ENCODE measurements around the gene RPS6KA3. TPM values are rescaled to one million over a fixed set of nuclear protein-coding genes. Genes with fewer than 3 reads are reported as not detected.

RPS6KA3 gene
- 30.6 TPM for polyA plus RNA-seq (2013, experiment 1 of 2)
- polyA plus RNA-seq (2013, experiment 2 of 2) = 34.1 TPM

DNA sequence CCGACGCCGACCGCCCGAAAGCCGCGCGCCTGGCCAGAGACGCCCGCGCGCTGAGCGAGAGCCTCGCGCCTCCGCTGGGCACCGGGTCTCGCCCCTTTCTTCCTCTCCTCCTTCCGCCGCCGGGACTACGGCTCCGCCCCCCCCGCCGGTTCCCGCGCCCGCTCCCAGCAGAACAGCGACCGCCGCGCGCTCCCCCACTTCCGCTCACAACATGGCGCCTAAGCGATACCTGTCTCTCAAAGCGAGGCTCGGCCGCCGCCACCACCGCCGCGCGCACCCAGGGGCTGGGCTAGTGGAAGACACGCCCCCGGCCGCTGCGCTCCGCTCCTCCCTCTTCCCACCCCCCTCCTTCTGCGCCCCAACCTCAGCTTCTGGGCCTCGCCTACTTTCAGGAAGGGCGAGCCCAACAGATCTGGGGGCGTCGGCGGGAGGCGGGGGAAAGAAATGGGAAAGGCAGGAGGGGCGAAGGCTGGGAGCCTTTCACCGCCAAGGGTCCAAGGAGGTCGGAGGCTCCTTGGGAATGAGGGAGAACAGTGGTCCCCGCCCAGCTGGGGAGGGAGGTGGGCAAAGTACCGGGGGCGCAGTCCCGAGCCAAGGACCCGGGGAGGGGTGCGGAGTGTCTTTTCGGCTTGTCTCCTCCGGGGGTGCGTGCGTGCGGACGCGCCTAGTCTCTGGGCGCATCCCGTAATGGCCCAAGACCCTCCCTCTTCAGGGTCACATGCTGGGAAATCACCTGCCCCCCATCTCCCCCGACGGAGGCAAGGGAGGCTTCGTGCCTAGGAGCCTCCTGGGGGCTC is at the start of gene RPS6KA3:
Gene RPS6KA3 (minus strand): TSS at position 100 of the 797 bp plus-strand sequence. CDS start 277 bp downstream, outside the sequence.
- WGBS, 2 experiments (ENCODE audit: insufficient coverage in 2 of 2) = 0% methylated on average over 12 to 14 of the region's 77 CpGs
- Histone ChIP-seq H3K9me3 (ENCODE audit: control insufficient read depth, low read length) (no peaks in the 10 kb centered on the region), H3K36me3 (ENCODE audit: control insufficient read depth, insufficient read depth, low read length) (no peaks in the 10 kb centered on the region), H3K27ac (ENCODE audit: low read depth, low read length, severe bottlenecking) (peak within 1 kb of the TSS; percentile 81), H3K4me1 (ENCODE audit: control insufficient read depth, insufficient read depth, low read length, poor library complexity, severe bottlenecking) (peaks cover 8% of the 10 kb centered on the region), H3K4me3 (ENCODE audit: extremely low read depth, insufficient read depth, low read length, poor library complexity, severe bottlenecking) (peak within 1 kb of the TSS; percentile 66)

DNA sequence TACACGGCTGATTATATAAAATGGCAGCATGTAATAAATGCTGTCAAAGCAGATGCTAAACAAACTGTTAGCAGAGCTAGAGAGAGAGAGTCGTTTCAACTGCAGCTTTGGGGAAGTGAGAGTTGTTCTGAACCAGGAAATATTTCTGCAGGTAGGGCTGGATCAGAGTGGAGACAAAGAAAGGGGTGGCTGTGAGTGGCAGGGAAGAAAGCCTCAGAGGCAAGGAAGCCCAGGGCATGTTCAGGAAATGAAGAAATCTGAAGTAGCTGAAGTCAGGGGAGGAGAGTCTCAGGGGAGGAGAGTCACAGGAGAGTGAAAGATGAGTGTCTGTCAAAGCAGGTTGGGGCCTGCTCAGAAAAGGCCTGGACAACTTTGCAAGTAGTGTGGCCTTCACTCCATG is 48.4 kb upstream of the RPS6KA3 start:
- Histone ChIP-seq H3K36me3 (ENCODE audit: control insufficient read depth, insufficient read depth, low read length) (no peaks in the 10 kb centered on the region), H3K27ac (ENCODE audit: low read depth, low read length, severe bottlenecking) (no peak overlapping the region), H3K9me3 (ENCODE audit: control insufficient read depth, low read length) (no peaks in the 10 kb centered on the region), H3K4me3 (ENCODE audit: extremely low read depth, insufficient read depth, low read length, poor library complexity, severe bottlenecking) (no peak overlapping the region), H3K4me1 (ENCODE audit: control insufficient read depth, insufficient read depth, low read length, poor library complexity, severe bottlenecking) (no peaks in the 10 kb centered on the region)
- 57 to 100% methylated on average over 1 of the region's 2 CpGs for WGBS, 2 experiments (ENCODE audit: insufficient coverage in 2 of 2)

DNA sequence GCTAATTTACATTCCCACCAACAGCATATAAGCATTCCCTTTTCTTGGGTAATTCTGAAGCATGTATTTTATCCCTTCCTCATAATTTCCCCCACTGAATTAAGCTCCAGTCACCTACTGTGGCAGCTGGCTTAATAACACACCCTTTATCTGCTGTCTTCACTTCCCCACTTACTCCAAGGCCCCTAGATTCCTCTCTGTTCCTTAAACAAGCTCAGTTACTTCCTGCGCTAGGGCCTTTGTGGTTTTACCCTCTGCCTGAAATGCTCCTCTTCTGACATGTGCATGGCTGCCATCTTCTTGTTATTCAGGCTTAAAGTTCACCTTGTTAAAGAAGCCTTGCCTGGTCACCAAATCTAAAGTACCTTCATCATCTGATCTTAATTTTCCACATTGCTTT is 47.2 kb upstream of the RPS6KA3 start:
- no peak overlapping the region for H3K4me3 ChIP-seq (ENCODE audit: extremely low read depth, insufficient read depth, low read length, poor library complexity, severe bottlenecking)
- H3K36me3 ChIP-seq (ENCODE audit: control insufficient read depth, insufficient read depth, low read length) = no peaks in the 10 kb centered on the region
- no peaks in the 10 kb centered on the region for H3K4me1 ChIP-seq (ENCODE audit: control insufficient read depth, insufficient read depth, low read length, poor library complexity, severe bottlenecking)
- 100% methylated on average over 1 of the region's 1 CpG; no CpG with 5 or more reads in 1 of the 2 experiments for WGBS, 2 experiments (ENCODE audit: insufficient coverage in 2 of 2)
- H3K27ac ChIP-seq (ENCODE audit: low read depth, low read length, severe bottlenecking) = no peak overlapping the region
- no peaks in the 10 kb centered on the region for H3K9me3 ChIP-seq (ENCODE audit: control insufficient read depth, low read length)

DNA sequence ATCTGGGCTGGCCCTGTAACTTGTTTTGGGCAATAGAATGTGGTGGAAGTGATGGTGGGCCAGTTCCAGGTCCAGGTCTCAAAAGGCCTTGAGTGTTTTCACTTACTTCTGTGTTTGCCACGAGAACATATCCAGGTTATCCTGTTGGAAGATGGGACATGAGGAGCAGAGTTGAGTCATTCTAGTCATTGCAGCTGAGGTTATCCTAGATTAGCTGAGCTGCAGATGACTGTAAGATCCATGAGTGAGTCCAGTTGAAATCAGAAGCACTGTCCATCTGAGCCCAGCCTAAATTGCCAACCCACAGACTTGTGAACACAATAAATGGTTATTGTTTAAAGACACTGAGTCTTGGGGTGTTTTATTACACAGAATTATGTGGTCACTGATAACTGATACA is 45.3 kb upstream of the RPS6KA3 start:
- H3K9me3 ChIP-seq (ENCODE audit: control insufficient read depth, low read length) = no peaks in the 10 kb centered on the region
- H3K36me3 ChIP-seq (ENCODE audit: control insufficient read depth, insufficient read depth, low read length) = no peaks in the 10 kb centered on the region
- no peak overlapping the region for H3K27ac ChIP-seq (ENCODE audit: low read depth, low read length, severe bottlenecking)
- H3K4me3 ChIP-seq (ENCODE audit: extremely low read depth, insufficient read depth, low read length, poor library complexity, severe bottlenecking) = no peak overlapping the region
- WGBS, 2 experiments (ENCODE audit: insufficient coverage in 2 of 2) = 100% methylated on average over 1 of the region's 1 CpG; no CpG with 5 or more reads in 1 of the 2 experiments
- no peaks in the 10 kb centered on the region for H3K4me1 ChIP-seq (ENCODE audit: control insufficient read depth, insufficient read depth, low read length, poor library complexity, severe bottlenecking)

DNA sequence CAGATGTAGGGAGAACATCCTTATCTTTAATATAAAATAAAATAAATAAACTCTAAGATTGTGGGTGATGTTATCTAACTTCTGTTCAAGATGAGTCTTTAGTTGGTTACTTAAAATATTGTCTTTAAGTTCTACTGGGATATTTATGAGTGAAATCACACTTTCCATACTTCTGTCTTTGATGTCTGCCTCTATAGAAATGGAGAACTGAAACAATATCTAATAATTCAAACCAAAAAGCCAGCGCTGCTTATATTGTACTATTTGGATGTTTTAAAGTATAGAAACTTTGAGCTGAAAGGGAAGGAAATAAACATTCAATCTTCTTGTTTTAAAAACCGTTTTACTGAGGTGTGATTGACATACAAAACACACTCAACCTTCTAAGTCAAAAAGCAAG is 44.8 kb upstream of the RPS6KA3 start:
- Histone ChIP-seq H3K4me1 (ENCODE audit: control insufficient read depth, insufficient read depth, low read length, poor library complexity, severe bottlenecking) (no peaks in the 10 kb centered on the region), H3K36me3 (ENCODE audit: control insufficient read depth, insufficient read depth, low read length) (no peaks in the 10 kb centered on the region), H3K4me3 (ENCODE audit: extremely low read depth, insufficient read depth, low read length, poor library complexity, severe bottlenecking) (no peak overlapping the region), H3K27ac (ENCODE audit: low read depth, low read length, severe bottlenecking) (no peak overlapping the region), H3K9me3 (ENCODE audit: control insufficient read depth, low read length) (no peaks in the 10 kb centered on the region)
- no CpG with 5 or more reads among the region's 2 CpGs for WGBS, 2 experiments (ENCODE audit: insufficient coverage in 2 of 2)

DNA sequence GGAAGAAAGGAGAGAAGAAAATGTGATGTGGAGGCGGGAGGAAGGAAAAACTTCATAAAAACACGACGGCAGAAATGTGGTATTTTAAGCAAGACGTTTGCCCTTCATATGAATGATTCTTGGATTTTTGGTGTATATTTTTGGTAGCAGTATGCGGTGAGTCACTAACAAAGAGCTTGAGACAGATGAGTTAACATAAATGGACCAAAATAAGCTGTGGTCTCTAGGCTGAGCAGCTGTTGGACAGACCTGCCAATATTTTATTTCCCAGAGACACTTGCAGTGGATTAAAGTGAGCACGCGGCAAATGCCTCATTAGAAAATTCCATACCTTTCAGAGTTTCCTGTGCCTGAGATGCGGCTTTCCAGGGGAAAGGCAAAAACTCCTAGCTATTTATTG is 43.1 kb upstream of the RPS6KA3 start:
- Histone ChIP-seq H3K4me3 (ENCODE audit: extremely low read depth, insufficient read depth, low read length, poor library complexity, severe bottlenecking) (no peak overlapping the region), H3K4me1 (ENCODE audit: control insufficient read depth, insufficient read depth, low read length, poor library complexity, severe bottlenecking) (no peaks in the 10 kb centered on the region), H3K36me3 (ENCODE audit: control insufficient read depth, insufficient read depth, low read length) (no peaks in the 10 kb centered on the region), H3K27ac (ENCODE audit: low read depth, low read length, severe bottlenecking) (no peak overlapping the region), H3K9me3 (ENCODE audit: control insufficient read depth, low read length) (no peaks in the 10 kb centered on the region)
- WGBS, 2 experiments (ENCODE audit: insufficient coverage in 2 of 2) = 82 to 100% methylated on average over 3 to 7 of the region's 8 CpGs

DNA sequence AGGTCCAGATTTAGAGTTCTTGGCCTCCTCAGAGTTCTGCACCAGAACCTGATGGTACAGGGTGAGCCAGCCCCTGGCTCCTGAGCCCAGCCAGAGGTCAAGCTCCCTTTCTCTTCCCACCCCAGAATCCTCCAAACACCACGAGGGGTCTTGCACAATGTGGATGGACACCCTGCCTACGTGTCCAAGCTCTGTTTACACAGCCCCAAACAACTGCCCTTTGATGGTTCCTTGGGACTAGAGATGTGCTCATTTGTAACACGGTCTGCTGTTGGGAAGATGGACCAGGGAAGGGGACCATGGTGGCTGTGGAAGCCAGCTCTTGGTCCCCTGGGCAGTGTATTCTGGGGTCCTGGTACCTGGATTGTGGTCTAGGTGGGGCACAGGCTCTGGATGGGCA is 40.0 kb upstream of the RPS6KA3 start:
- H3K27ac ChIP-seq (ENCODE audit: low read depth, low read length, severe bottlenecking) = no peak overlapping the region
- H3K4me1 ChIP-seq (ENCODE audit: control insufficient read depth, insufficient read depth, low read length, poor library complexity, severe bottlenecking) = no peaks in the 10 kb centered on the region
- no peaks in the 10 kb centered on the region for H3K9me3 ChIP-seq (ENCODE audit: control insufficient read depth, low read length)
- H3K4me3 ChIP-seq (ENCODE audit: extremely low read depth, insufficient read depth, low read length, poor library complexity, severe bottlenecking) = no peak overlapping the region
- no peaks in the 10 kb centered on the region for H3K36me3 ChIP-seq (ENCODE audit: control insufficient read depth, insufficient read depth, low read length)
- WGBS, 2 experiments (ENCODE audit: insufficient coverage in 2 of 2) = 82% methylated on average over 2 of the region's 3 CpGs; no CpG with 5 or more reads in 1 of the 2 experiments

DNA sequence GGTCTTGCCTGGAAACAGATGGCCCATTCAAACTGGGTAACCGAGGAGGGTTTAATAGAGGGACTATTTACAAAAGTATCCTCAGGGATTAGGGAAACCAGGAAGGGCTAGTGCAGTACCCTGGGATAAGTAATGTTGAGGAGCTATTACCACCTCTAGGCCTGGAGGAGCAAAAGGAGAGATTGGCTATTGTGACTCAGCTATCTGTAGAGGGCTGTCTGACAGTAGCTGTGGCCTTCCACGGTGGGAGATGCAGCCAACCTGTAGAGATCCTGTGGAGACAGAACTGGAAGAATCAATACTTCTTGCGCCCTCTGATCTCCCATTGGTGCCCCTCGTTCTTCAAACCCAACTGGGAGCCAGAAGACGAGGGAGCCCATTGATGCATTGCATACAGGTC is 34.1 kb upstream of the RPS6KA3 start:
- 60 to 88% methylated on average over 1 to 3 of the region's 5 CpGs for WGBS, 2 experiments (ENCODE audit: insufficient coverage in 2 of 2)
- Histone ChIP-seq H3K4me1 (ENCODE audit: control insufficient read depth, insufficient read depth, low read length, poor library complexity, severe bottlenecking) (no peaks in the 10 kb centered on the region), H3K36me3 (ENCODE audit: control insufficient read depth, insufficient read depth, low read length) (no peaks in the 10 kb centered on the region), H3K27ac (ENCODE audit: low read depth, low read length, severe bottlenecking) (no peak overlapping the region), H3K4me3 (ENCODE audit: extremely low read depth, insufficient read depth, low read length, poor library complexity, severe bottlenecking) (no peak overlapping the region), H3K9me3 (ENCODE audit: control insufficient read depth, low read length) (no peaks in the 10 kb centered on the region)

DNA sequence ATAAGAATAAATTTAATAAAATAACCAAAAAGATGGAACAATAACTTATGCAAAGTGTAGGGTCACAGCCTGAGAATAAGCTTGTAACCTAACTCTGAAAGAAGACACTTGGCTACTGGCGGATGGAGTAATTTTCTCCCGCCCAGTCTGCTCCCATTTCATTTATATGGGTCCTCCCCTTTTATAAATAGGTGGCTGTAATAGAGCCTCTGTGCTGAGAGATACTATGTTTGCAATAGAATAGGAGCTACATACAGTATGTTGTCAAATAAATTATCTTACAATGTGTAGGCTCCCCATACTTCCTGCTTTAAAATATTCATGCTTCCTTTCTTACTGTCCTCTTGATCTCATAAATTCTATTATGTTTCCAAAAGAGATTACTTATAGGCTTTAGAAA is 28.2 kb upstream of the RPS6KA3 start:
- Histone ChIP-seq H3K36me3 (ENCODE audit: control insufficient read depth, insufficient read depth, low read length) (no peaks in the 10 kb centered on the region), H3K4me1 (ENCODE audit: control insufficient read depth, insufficient read depth, low read length, poor library complexity, severe bottlenecking) (no peaks in the 10 kb centered on the region), H3K9me3 (ENCODE audit: control insufficient read depth, low read length) (no peaks in the 10 kb centered on the region), H3K27ac (ENCODE audit: low read depth, low read length, severe bottlenecking) (no peak overlapping the region), H3K4me3 (ENCODE audit: extremely low read depth, insufficient read depth, low read length, poor library complexity, severe bottlenecking) (no peak overlapping the region)
- no CpG with 5 or more reads among the region's 2 CpGs for WGBS, 2 experiments (ENCODE audit: insufficient coverage in 2 of 2)

DNA sequence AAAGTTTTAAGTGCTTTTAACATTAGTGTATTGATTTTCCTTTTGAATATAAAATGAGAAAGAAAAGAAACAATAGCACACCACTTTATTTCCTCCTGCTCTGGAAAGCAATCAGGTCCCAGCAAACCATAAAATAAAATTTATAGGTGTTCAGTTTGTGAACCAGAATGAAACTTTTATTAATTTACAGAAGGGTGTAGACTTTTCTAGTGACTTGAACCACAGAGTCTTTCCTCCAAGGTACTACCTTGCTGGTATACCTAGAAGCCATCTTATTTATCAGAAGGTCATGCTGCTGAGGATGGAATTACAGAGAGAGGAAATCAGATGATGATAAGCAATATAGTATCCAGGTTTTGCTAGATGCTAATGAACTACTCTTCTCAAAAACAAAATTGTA is 27.6 kb upstream of the RPS6KA3 start:
- Histone ChIP-seq H3K36me3 (ENCODE audit: control insufficient read depth, insufficient read depth, low read length) (no peaks in the 10 kb centered on the region), H3K27ac (ENCODE audit: low read depth, low read length, severe bottlenecking) (no peak overlapping the region), H3K4me1 (ENCODE audit: control insufficient read depth, insufficient read depth, low read length, poor library complexity, severe bottlenecking) (no peaks in the 10 kb centered on the region), H3K9me3 (ENCODE audit: control insufficient read depth, low read length) (no peaks in the 10 kb centered on the region), H3K4me3 (ENCODE audit: extremely low read depth, insufficient read depth, low read length, poor library complexity, severe bottlenecking) (no peak overlapping the region)

DNA sequence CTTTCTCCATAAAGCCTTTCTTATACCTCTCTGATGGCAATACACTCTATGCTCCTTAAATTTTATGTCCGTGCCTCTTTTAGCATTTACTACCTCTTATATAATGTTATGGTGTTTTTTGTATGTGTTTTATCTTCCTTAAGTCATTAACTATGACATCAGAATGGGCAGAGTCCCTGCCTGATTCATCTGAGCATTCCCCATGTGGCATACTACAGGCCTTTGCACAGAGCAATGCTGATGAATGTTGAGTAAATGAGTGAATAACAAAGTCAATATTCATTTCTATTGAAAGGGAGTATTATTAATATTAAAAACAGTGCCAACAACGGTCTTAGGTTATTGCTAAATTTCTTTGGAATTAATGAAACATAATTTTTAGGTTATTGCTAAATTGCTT is 18.8 kb upstream of the RPS6KA3 start:
- Histone ChIP-seq H3K4me1 (ENCODE audit: control insufficient read depth, insufficient read depth, low read length, poor library complexity, severe bottlenecking) (no peaks in the 10 kb centered on the region), H3K36me3 (ENCODE audit: control insufficient read depth, insufficient read depth, low read length) (no peaks in the 10 kb centered on the region), H3K27ac (ENCODE audit: low read depth, low read length, severe bottlenecking) (no peak overlapping the region), H3K4me3 (ENCODE audit: extremely low read depth, insufficient read depth, low read length, poor library complexity, severe bottlenecking) (no peak overlapping the region), H3K9me3 (ENCODE audit: control insufficient read depth, low read length) (no peaks in the 10 kb centered on the region)
- no CpG with 5 or more reads among the region's 2 CpGs for WGBS, 2 experiments (ENCODE audit: insufficient coverage in 2 of 2)

All from mesodermal cell (in vitro differentiated cells).